Measurements from ENCODE around the gene GUCA1A. TPM values are rescaled to one million over a fixed set of nuclear protein-coding genes. Genes with fewer than 3 reads are reported as not detected.

The GUCA1A gene
- total RNA-seq, 4 donors from 2014 or later = not detected

GRCh38 chr6:42135722-42136121, 37.4 kb upstream of the GUCA1A start:
- intact Hi-C loops (cut with DNase I) = no loop called here
- TF ChIP-seq CTCF (IDR thresholded peaks at IDR 0.05) = no peak
- no peak for TF ChIP-seq POLR2A (IDR thresholded peaks at IDR 0.05)
- Histone ChIP-seq H3K27me3 (no peaks in the 10 kb centered on the region), H3K4me1 (peaks cover 26 to 37% of the 10 kb centered on the region in 2 donors), H3K4me3 (replicated peaks in 1 of 3) (no peak overlapping the region), H3K9me3 (no peaks in the 10 kb centered on the region), H3K36me3 (no peaks in the 10 kb centered on the region), H3K27ac (no peak overlapping the region)
- 94 to 98% methylated on average over 2 of the region's 2 CpGs for WGBS, 2 donors
- no peak for DNase-seq

- no peaks in the 10 kb centered on the region for H3K9me3 ChIP-seq
- no peaks in the 10 kb centered on the region for H3K27me3 ChIP-seq
- peak overlapping the region in 2 of 3 donors; percentile 48 to 52 for H3K27ac ChIP-seq
- 52 to 57% methylated on average over 14 of the region's 14 CpGs for WGBS, 2 donors
- H3K36me3 ChIP-seq = no peaks in the 10 kb centered on the region
- H3K4me3 ChIP-seq (replicated peaks in 1 of 3) = no peak overlapping the region
- peaks cover 35 to 39% of the 10 kb centered on the region in 2 donors for H3K4me1 ChIP-seq
- peak; percentile 19 to 23 for DNase-seq
- intact Hi-C loops (cut with DNase I) = no loop called here
- no peak for TF ChIP-seq POLR2A (IDR thresholded peaks at IDR 0.05)
- TF ChIP-seq CTCF (IDR thresholded peaks at IDR 0.05) = no peak
Measured at GRCh38 chr6:42136508-42137193, 36.5 kb upstream of the GUCA1A start.

- Histone ChIP-seq H3K9me3 (no peaks in the 10 kb centered on the region), H3K4me3 (replicated peaks in 1 of 3) (no peak overlapping the region), H3K36me3 (no peaks in the 10 kb centered on the region), H3K27ac (peak overlapping the region in 2 of 3 donors; percentile 48 to 52), H3K27me3 (no peaks in the 10 kb centered on the region), H3K4me1 (peaks cover 35 to 39% of the 10 kb centered on the region in 2 donors)
- no peak for DNase-seq
- 67 to 79% methylated on average over 7 of the region's 7 CpGs for WGBS, 2 donors
- intact Hi-C loops (cut with DNase I) = no loop called here
- TF ChIP-seq POLR2A (IDR thresholded peaks at IDR 0.05) (no peak), CTCF (IDR thresholded peaks at IDR 0.05) (no peak)
Measured at GRCh38 chr6:42137194-42137753, 35.9 kb upstream of the GUCA1A start.

- DNase-seq = no peak
- WGBS, 2 donors = 99% methylated on average over 6 of the region's 6 CpGs
- H3K36me3 ChIP-seq = no peaks in the 10 kb centered on the region
- H3K4me1 ChIP-seq = peaks cover 40 to 47% of the 10 kb centered on the region in 2 donors
- intact Hi-C loops (cut with DNase I) = no loop called here
- TF ChIP-seq POLR2A (IDR thresholded peaks at IDR 0.05) (no peak), CTCF (IDR thresholded peaks at IDR 0.05) (no peak)
- H3K27me3 ChIP-seq = no peaks in the 10 kb centered on the region
- no peak overlapping the region for H3K27ac ChIP-seq
- H3K9me3 ChIP-seq = no peaks in the 10 kb centered on the region
- no peak overlapping the region for H3K4me3 ChIP-seq (replicated peaks in 1 of 3)
Measured at GRCh38 chr6:42138190-42138589, 35.0 kb upstream of the GUCA1A start.

Data from thyroid gland (tissue), 4 donors.